ENCODE measurements around the gene FGD2.

- TF ChIP-seq, protein P1, sequence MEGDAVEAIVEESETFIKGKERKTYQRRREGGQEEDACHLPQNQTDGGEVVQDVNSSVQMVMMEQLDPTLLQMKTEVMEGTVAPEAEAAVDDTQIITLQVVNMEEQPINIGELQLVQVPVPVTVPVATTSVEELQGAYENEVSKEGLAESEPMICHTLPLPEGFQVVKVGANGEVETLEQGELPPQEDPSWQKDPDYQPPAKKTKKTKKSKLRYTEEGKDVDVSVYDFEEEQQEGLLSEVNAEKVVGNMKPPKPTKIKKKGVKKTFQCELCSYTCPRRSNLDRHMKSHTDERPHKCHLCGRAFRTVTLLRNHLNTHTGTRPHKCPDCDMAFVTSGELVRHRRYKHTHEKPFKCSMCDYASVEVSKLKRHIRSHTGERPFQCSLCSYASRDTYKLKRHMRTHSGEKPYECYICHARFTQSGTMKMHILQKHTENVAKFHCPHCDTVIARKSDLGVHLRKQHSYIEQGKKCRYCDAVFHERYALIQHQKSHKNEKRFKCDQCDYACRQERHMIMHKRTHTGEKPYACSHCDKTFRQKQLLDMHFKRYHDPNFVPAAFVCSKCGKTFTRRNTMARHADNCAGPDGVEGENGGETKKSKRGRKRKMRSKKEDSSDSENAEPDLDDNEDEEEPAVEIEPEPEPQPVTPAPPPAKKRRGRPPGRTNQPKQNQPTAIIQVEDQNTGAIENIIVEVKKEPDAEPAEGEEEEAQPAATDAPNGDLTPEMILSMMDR (IDR thresholded peaks at IDR 0.05), result no peak
- TF ChIP-seq POLR2A (IDR thresholded peaks at IDR 0.05), result no peak
Measured at GRCh38 chr6:36955671-36956445, 49.6 kb upstream of the FGD2 start.
